WTC11 (cell line): ENCODE data around the gene NOXO1.

Experiments used
- ATF1 ChIP-seq: sonication (generic); formaldehyde crosslinking; IDR thresholded peaks from 2 replicates; pipeline ENCODE4 v1.8.1; 2023; ENCODE audit warnings: mild to moderate bottlenecking, moderate library complexity, missing genetic modification reagents
- CBFB ChIP-seq: sonication (generic); formaldehyde crosslinking; IDR thresholded peaks from 2 replicates; pipeline ENCODE4 v1.8.1; 2022; ENCODE audit warnings: mild to moderate bottlenecking, low read depth, missing genetic modification reagents
- NFYB ChIP-seq: sonication (generic); formaldehyde crosslinking; conservative IDR thresholded peaks from 2 replicates; pipeline ENCODE4 v1.8.0; 2022; ENCODE audit warnings: low read depth, missing genetic modification reagents
- RORB ChIP-seq: fragments of 250-450 bp; sonication (Bioruptor Pico); IDR thresholded peaks from 2 replicates; pipeline ENCODE4 v1.9.0; 2021; ENCODE audit warnings: mild to moderate bottlenecking
- SOX15 ChIP-seq: fragments of 250-450 bp; sonication (Bioruptor Pico); IDR thresholded peaks from 2 replicates; pipeline ENCODE4 v1.9.0; 2021; ENCODE audit warnings: mild to moderate bottlenecking
- TP53 ChIP-seq: sonication (generic); formaldehyde crosslinking; IDR thresholded peaks from 2 replicates; pipeline ENCODE4 v1.8.1; 2023; ENCODE audit warnings: mild to moderate bottlenecking, missing genetic modification reagents
- TF ChIP-seq, protein P1 (sequence below): fragments of 200-600 bp; IDR thresholded peaks from 2 replicates; pipeline ENCODE4 v1.8.0; 2022; ENCODE audit warnings: antibody characterized with exemption
- TF ChIP-seq, protein P2 (sequence below): sonication (generic); formaldehyde crosslinking; IDR thresholded peaks from 2 replicates; pipeline ENCODE4 v1.8.1; 2023; ENCODE audit warnings: mild to moderate bottlenecking, missing genetic modification reagents, moderate library complexity
- TF ChIP-seq, protein P3 (sequence below): sonication (generic); formaldehyde crosslinking; IDR thresholded peaks from 2 replicates; pipeline ENCODE4 v1.8.1; 2023; ENCODE audit warnings: mild to moderate bottlenecking, moderate library complexity, missing genetic modification reagents
- TF ChIP-seq, protein P4 (sequence below): sonication (generic); formaldehyde crosslinking; IDR thresholded peaks from 2 replicates; pipeline ENCODE4 v1.8.0; 2022; ENCODE audit warnings: mild to moderate bottlenecking, missing genetic modification reagents

GRCh38 chr16:2029350-2029749, 48.1 kb upstream of the NOXO1 start:
- TF ChIP-seq, protein P1, sequence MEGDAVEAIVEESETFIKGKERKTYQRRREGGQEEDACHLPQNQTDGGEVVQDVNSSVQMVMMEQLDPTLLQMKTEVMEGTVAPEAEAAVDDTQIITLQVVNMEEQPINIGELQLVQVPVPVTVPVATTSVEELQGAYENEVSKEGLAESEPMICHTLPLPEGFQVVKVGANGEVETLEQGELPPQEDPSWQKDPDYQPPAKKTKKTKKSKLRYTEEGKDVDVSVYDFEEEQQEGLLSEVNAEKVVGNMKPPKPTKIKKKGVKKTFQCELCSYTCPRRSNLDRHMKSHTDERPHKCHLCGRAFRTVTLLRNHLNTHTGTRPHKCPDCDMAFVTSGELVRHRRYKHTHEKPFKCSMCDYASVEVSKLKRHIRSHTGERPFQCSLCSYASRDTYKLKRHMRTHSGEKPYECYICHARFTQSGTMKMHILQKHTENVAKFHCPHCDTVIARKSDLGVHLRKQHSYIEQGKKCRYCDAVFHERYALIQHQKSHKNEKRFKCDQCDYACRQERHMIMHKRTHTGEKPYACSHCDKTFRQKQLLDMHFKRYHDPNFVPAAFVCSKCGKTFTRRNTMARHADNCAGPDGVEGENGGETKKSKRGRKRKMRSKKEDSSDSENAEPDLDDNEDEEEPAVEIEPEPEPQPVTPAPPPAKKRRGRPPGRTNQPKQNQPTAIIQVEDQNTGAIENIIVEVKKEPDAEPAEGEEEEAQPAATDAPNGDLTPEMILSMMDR = no peak
- TF ChIP-seq, protein P2, sequence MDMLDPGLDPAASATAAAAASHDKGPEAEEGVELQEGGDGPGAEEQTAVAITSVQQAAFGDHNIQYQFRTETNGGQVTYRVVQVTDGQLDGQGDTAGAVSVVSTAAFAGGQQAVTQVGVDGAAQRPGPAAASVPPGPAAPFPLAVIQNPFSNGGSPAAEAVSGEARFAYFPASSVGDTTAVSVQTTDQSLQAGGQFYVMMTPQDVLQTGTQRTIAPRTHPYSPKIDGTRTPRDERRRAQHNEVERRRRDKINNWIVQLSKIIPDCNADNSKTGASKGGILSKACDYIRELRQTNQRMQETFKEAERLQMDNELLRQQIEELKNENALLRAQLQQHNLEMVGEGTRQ = no peak
- TF ChIP-seq NFYB (CRISPR knock-in tag) (no peak), ATF1 (CRISPR knock-in tag) (no peak), RORB (CRISPR knock-in tag) (no peak), TP53 (CRISPR knock-in tag) (no peak), SOX15 (no peak), CBFB (CRISPR knock-in tag) (no peak)
- TF ChIP-seq, protein P3, sequence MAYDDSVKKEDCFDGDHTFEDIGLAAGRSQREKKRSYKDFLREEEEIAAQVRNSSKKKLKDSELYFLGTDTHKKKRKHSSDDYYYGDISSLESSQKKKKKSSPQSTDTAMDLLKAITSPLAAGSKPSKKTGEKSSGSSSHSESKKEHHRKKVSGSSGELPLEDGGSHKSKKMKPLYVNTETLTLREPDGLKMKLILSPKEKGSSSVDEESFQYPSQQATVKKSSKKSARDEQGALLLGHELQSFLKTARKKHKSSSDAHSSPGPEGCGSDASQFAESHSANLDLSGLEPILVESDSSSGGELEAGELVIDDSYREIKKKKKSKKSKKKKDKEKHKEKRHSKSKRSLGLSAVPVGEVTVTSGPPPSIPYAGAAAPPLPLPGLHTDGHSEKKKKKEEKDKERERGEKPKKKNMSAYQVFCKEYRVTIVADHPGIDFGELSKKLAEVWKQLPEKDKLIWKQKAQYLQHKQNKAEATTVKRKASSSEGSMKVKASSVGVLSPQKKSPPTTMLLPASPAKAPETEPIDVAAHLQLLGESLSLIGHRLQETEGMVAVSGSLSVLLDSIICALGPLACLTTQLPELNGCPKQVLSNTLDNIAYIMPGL (CRISPR knock-in tag) = no peak
- TF ChIP-seq, protein P4, sequence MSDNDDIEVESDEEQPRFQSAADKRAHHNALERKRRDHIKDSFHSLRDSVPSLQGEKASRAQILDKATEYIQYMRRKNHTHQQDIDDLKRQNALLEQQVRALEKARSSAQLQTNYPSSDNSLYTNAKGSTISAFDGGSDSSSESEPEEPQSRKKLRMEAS (CRISPR knock-in tag) = no peak
